A549 (cell line): ENCODE results near the gene CPSF7. TPM values are rescaled to one million over a fixed set of nuclear protein-coding genes. Genes with fewer than 3 reads are reported as not detected.

Experiments used
- ATAC-seq, 2 experiments: fragments of 200-7000 bp in 1 of 2; fragments of >200 bp in 1 of 2; cut with Nextera tagmentation in 1 of 2; cut with Tn5 transposase in 1 of 2; 3 replicates each; pipeline versions ENCODE4 v1.8.0 to v1.9.1; 2018 to 2020; ENCODE audit warnings: mild to moderate bottlenecking in 1 of 2, moderate library complexity in 1 of 2
- CTCF ChIA-PET: fragments of 300-600 bp; sonication (Branson Sonifier 250); formaldehyde crosslinking; extraction: SDS; loops from one replicate; lab custom pipeline; 2021; ENCODE audit warnings: antibody characterized with exemption, inconsistent platforms; lab: Yijun Ruan, JAX
- POLR2A ChIA-PET: fragments of 350-600 bp; formaldehyde crosslinking; extraction: SDS; loops from one replicate; lab custom pipeline; 2021; ENCODE audit warnings: antibody characterized with exemption, inconsistent platforms; lab: Yijun Ruan, JAX
- DNase-seq, 2 experiments: peaks; one replicate each; pipeline versions ENCODE4 v3.0.0 to v3.0.0-alpha.2; 2011 to 2016; ENCODE audit warnings: low read depth in 1 of 2, low spot score in 1 of 2
- FAIRE-seq: peaks from 2 replicates; lab custom pipeline; 2011; peaks lifted over from hg19 to GRCh38; lab: Jason Lieb, UNC
- H3K27ac ChIP-seq, 2 experiments: fragments of >200 bp; sonication (Bioruptor Twin); formaldehyde crosslinking; 3 replicates each; pipeline ENCODE4 v1.5.1; 2016 to 2017
- H3K4me1 ChIP-seq: fragments of >200 bp; sonication (Bioruptor Twin); formaldehyde crosslinking; 3 replicates; pipeline ENCODE4 v1.6.1; 2016
- H3K4me2 ChIP-seq: fragments of >200 bp; sonication (Bioruptor Twin); formaldehyde crosslinking; 3 replicates; pipeline ENCODE4 v1.6.1; 2016
- H3K4me3 ChIP-seq: fragments of >200 bp; sonication (Bioruptor Twin); formaldehyde crosslinking; 3 replicates; pipeline ENCODE4 v1.5.1; 2016
- H3K9me3 ChIP-seq: fragments of >200 bp; sonication (Bioruptor Twin); formaldehyde crosslinking; 3 replicates; pipeline ENCODE4 v1.6.1; 2016
- BCL3 ChIP-seq: fragments of >200 bp; sonication (Bioruptor Twin); formaldehyde crosslinking; IDR thresholded peaks from 3 replicates; pipeline ENCODE4 v1.6.1; 2016
- BHLHE40 ChIP-seq: IDR thresholded peaks from 2 replicates; pipeline ENCODE4 v1.6.1; 2012; ENCODE audit warnings: low read depth, low read length, inconsistent platforms
- CBX8 ChIP-seq: fragments of 200-600 bp; sonication (generic); IDR thresholded peaks from 2 replicates; pipeline ENCODE4 v1.6.1; 2016
- CHD4 ChIP-seq: fragments of 200-600 bp; sonication (generic); IDR thresholded peaks from 2 replicates; pipeline ENCODE4 v1.6.1; 2016; ENCODE audit warnings: antibody characterized with exemption, mild to moderate bottlenecking, borderline replicate concordance
- EP300 ChIP-seq, 2 experiments: fragments of >200 bp; sonication (Bioruptor Twin); formaldehyde crosslinking; IDR thresholded peaks; 2 replicates in 1 of 2; 3 replicates in 1 of 2; pipeline ENCODE4 v1.6.1; 2016 to 2017
- FOSB ChIP-seq: fragments of 250-450 bp; sonication (Bioruptor Pico); IDR thresholded peaks from 2 replicates; pipeline ENCODE4 v1.5.0; 2020; ENCODE audit warnings: mild to moderate bottlenecking, moderate library complexity
- FOSL2 ChIP-seq, 2 experiments: fragments of 450-650 bp in 1 of 2; fragments of >200 bp in 1 of 2; sonication (Bioruptor Twin) in 1 of 2; formaldehyde crosslinking; IDR thresholded peaks; 2 replicates each; pipeline versions ENCODE4 v1.5.0 to v1.6.1; 2016 to 2020; ENCODE audit warnings: mild to moderate bottlenecking in 1 of 2, moderate library complexity in 1 of 2
- HDAC2 ChIP-seq: fragments of 200-600 bp; sonication (generic); IDR thresholded peaks from 2 replicates; pipeline ENCODE4 v1.6.1; 2016
- HEYL ChIP-seq: fragments of 250-450 bp; sonication (Bioruptor Pico); IDR thresholded peaks from 2 replicates; pipeline ENCODE4 v1.8.0; 2021; ENCODE audit warnings: mild to moderate bottlenecking, moderate library complexity
- HOXB13 ChIP-seq: fragments of 250-450 bp; sonication (Bioruptor Pico); IDR thresholded peaks from 2 replicates; pipeline ENCODE4 v1.5.0; 2020; ENCODE audit warnings: low read depth, mild to moderate bottlenecking, moderate library complexity
- KDM1A ChIP-seq: fragments of 200-600 bp; sonication (generic); IDR thresholded peaks from 2 replicates; pipeline ENCODE4 v1.6.1; 2016; ENCODE audit warnings: low read depth, mild to moderate bottlenecking
- MAFK ChIP-seq: fragments of 450-650 bp; IDR thresholded peaks from 2 replicates; pipeline ENCODE4 v1.6.1; 2014; ENCODE audit not compliant: partially characterized antibody
- NFE2L2 ChIP-seq: fragments of 150-350 bp; conservative IDR thresholded peaks from 2 replicates; pipeline ENCODE4 v1.6.1; 2014; ENCODE audit warnings: low read length
- NPAS2 ChIP-seq: fragments of 250-450 bp; sonication (Bioruptor Pico); IDR thresholded peaks from 2 replicates; pipeline ENCODE4 v1.8.0; 2022; ENCODE audit warnings: mild to moderate bottlenecking, moderate library complexity, borderline replicate concordance
- PHF8 ChIP-seq: fragments of 200-600 bp; sonication (generic); IDR thresholded peaks from 2 replicates; pipeline ENCODE4 v1.6.1; 2016; ENCODE audit warnings: low read depth, mild to moderate bottlenecking, antibody characterized with exemption, moderate library complexity, borderline replicate concordance
- RARB ChIP-seq: fragments of 250-450 bp; sonication (Bioruptor Pico); IDR thresholded peaks from 2 replicates; pipeline ENCODE4 v1.8.0; 2021; ENCODE audit warnings: mild to moderate bottlenecking, moderate library complexity
- RCOR1 ChIP-seq: fragments of 150-350 bp; IDR thresholded peaks from 2 replicates; pipeline ENCODE4 v1.6.1; 2014; ENCODE audit warnings: antibody characterized with exemption, low read length, low read depth
- REST ChIP-seq: fragments of 200-600 bp; sonication (generic); IDR thresholded peaks from 2 replicates; pipeline ENCODE4 v1.6.1; 2016; ENCODE audit warnings: antibody characterized with exemption, mild to moderate bottlenecking, moderate library complexity
- RFX5 ChIP-seq: fragments of 450-650 bp; IDR thresholded peaks from 2 replicates; pipeline ENCODE4 v1.7.1; 2014; ENCODE audit warnings: antibody characterized with exemption, mild to moderate bottlenecking, moderate library complexity
- RNF2 ChIP-seq: fragments of 200-600 bp; sonication (generic); IDR thresholded peaks from 2 replicates; pipeline ENCODE4 v1.6.1; 2016; ENCODE audit warnings: low read depth, mild to moderate bottlenecking, antibody characterized with exemption, moderate library complexity, borderline replicate concordance
- TP53 ChIP-seq: fragments of 250-450 bp; sonication (Bioruptor Pico); IDR thresholded peaks from 2 replicates; pipeline ENCODE4 v1.5.0; 2021; ENCODE audit warnings: mild to moderate bottlenecking, moderate library complexity
- ZNF302 ChIP-seq: fragments of 250-450 bp; sonication (Bioruptor Pico); IDR thresholded peaks from 2 replicates; pipeline ENCODE4 v1.9.0; 2021; ENCODE audit warnings: inconsistent platforms, mild to moderate bottlenecking, moderate library complexity
- WGBS: methylation state at CpG from one replicate; pipeline ENCODE4 v1.1.6; 2017; ENCODE audit errors: missing lambda C conversion rate; 5-methylcytosine and 5-hydroxymethylcytosine counted together
- polyA plus RNA-seq, 4 experiments: library from polyadenylated mRNA; depleted of rRNA in 3 of 4; stranded (reverse); fragments of >200 nt; fragmentation: RNase III in 1 of 4; extraction: RNeasy Plus Mini Kit Qiagen cat#74134 plus additional on column Dnase treatment in 1 of 4; gene quantifications; 2 replicates in 3 of 4; 3 replicates in 1 of 4; pipeline ENCODE4 v1.2.3, GENCODE V29; 2011 to 2017
- TF ChIP-seq, protein P1 (sequence below): fragments of >200 bp; sonication (Bioruptor Twin); formaldehyde crosslinking; IDR thresholded peaks from 2 replicates; pipeline ENCODE4 v1.6.1; 2016
- TF ChIP-seq, protein P2 (sequence below): fragments of 250-450 bp; sonication (Bioruptor Pico); IDR thresholded peaks from 2 replicates; pipeline ENCODE4 v1.5.0; 2020; ENCODE audit warnings: low read depth, mild to moderate bottlenecking, moderate library complexity
- TF ChIP-seq, protein P3 (sequence below): fragments of >200 bp; sonication (Bioruptor Twin); formaldehyde crosslinking; IDR thresholded peaks from 3 replicates; pipeline ENCODE4 v1.5.1; 2016

The CPSF7 gene
- polyA plus RNA-seq, 2 of the 4 experiments (the other 2 are of a cell fraction) = 56.7 to 62.9 TPM

DNA sequence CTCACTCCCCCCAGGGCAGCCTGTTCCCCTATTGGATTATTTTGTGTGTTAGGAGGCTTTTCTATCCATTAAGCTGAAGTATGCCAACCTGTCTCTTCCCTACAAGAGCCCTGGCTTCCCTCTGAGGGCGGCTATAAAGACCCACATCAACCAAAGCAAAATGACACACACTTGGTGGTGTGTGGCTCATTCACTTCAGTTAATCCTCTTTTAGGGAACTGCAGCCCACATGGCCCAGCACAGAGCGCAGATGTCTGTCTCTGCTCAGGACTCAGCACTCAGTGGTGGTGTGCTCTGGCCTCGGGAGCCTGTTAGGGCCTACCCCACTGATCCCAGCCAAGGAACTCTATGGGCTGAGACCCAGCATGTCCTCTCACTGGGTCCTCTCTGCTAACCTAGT, 46.6 kb upstream of the CPSF7 start:
- CTCF ChIA-PET = interaction anchor here (0.6 to 9.1 kb wide), 19 partner anchors 8 to 271 kb away, joined by 3 to 141 read pairs (median 27); partner anchors contain the start of gene LRRC10B
- DNase-seq = no peak
- Histone ChIP-seq H3K27ac (no peak overlapping the region), H3K4me1 (no peaks in the 10 kb centered on the region), H3K4me3 (no peak overlapping the region), H3K9me3 (no peaks in the 10 kb centered on the region), H3K4me2 (no peak overlapping the region)
- POLR2A ChIA-PET = interaction anchor here (0.9 kb wide), 1 partner anchor 40 kb away, joined by 3 read pairs; no protein-coding TSS in a partner anchor
- no peak for FAIRE-seq
- TF ChIP-seq NPAS2 (CRISPR knock-in tag) = no peak
- no peak for TF ChIP-seq ZNF302 (CRISPR knock-in tag)
- no peak for TF ChIP-seq HEYL (CRISPR knock-in tag)
- TF ChIP-seq CBX8 = no peak
- no peak for TF ChIP-seq EP300 (IDR thresholded peaks at IDR 0.05)
- TF ChIP-seq RARB = no peak
- no peak for TF ChIP-seq HDAC2
- TF ChIP-seq KDM1A = no peak
- TF ChIP-seq BHLHE40 = no peak
- no peak for TF ChIP-seq MAFK
- TF ChIP-seq, protein P1, sequence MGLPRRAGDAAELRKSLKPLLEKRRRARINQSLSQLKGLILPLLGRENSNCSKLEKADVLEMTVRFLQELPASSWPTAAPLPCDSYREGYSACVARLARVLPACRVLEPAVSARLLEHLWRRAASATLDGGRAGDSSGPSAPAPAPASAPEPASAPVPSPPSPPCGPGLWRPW = no peak
- TF ChIP-seq, protein P2, sequence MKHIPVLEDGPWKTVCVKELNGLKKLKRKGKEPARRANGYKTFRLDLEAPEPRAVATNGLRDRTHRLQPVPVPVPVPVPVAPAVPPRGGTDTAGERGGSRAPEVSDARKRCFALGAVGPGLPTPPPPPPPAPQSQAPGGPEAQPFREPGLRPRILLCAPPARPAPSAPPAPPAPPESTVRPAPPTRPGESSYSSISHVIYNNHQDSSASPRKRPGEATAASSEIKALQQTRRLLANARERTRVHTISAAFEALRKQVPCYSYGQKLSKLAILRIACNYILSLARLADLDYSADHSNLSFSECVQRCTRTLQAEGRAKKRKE (CRISPR knock-in tag) = no peak
- no peak for TF ChIP-seq FOSL2 (IDR thresholded peaks at IDR 0.05)
- no peak for TF ChIP-seq FOSL2 (CRISPR knock-in tag; IDR thresholded peaks at IDR 0.05)
- TF ChIP-seq HOXB13 (CRISPR knock-in tag) = no peak
- no peak for TF ChIP-seq BCL3
- no peak for TF ChIP-seq REST
- TF ChIP-seq, protein P3, sequence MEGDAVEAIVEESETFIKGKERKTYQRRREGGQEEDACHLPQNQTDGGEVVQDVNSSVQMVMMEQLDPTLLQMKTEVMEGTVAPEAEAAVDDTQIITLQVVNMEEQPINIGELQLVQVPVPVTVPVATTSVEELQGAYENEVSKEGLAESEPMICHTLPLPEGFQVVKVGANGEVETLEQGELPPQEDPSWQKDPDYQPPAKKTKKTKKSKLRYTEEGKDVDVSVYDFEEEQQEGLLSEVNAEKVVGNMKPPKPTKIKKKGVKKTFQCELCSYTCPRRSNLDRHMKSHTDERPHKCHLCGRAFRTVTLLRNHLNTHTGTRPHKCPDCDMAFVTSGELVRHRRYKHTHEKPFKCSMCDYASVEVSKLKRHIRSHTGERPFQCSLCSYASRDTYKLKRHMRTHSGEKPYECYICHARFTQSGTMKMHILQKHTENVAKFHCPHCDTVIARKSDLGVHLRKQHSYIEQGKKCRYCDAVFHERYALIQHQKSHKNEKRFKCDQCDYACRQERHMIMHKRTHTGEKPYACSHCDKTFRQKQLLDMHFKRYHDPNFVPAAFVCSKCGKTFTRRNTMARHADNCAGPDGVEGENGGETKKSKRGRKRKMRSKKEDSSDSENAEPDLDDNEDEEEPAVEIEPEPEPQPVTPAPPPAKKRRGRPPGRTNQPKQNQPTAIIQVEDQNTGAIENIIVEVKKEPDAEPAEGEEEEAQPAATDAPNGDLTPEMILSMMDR = no peak
- TF ChIP-seq TP53 (CRISPR knock-in tag) = no peak
- ATAC-seq = no peak
- WGBS = 88% methylated on average over 3 of the region's 3 CpGs

DNA sequence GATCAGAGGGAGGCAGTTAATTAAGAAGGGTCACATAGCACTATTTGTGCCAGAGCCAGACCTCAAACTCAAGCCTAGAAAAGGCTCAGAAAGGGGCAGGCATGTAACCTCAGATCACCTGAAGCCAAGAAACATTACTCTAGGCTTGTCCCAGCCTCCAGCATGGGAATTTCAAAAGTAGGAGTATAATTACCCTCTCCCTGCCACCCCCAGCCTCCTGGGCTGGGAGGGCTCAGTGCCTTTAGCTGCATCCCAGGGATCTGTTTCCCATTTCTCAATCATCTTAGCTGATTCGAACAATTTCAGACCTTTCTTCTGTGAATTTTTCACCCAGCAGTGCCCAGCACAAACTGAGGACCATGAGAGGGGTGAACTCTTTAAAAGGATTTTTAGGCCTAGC, 45.7 kb upstream of the CPSF7 start:
- Histone ChIP-seq H3K4me2 (no peak overlapping the region), H3K4me3 (no peak overlapping the region), H3K9me3 (no peaks in the 10 kb centered on the region), H3K4me1 (no peaks in the 10 kb centered on the region), H3K27ac (no peak overlapping the region)
- ChIA-PET CTCF (interaction anchor here (1.1 to 9.1 kb wide), 12 partner anchors 10 to 272 kb away, joined by 3 to 141 read pairs (median 22); partner anchors contain the start of gene LRRC10B), POLR2A (interaction anchor here (1.2 kb wide), 1 partner anchor 29 kb away, joined by 3 read pairs; no protein-coding TSS in a partner anchor)
- FAIRE-seq (no peak), DNase-seq (no peak), ATAC-seq (no peak)
- WGBS = 94% methylated on average over 1 of the region's 1 CpG
- TF ChIP-seq CHD4 (no peak), FOSB (CRISPR knock-in tag) (no peak), RNF2 (no peak), HDAC2 (no peak), RCOR1 (no peak), NFE2L2 (no peak), REST (no peak), PHF8 (no peak), RFX5 (no peak)
